Left ventricle myocardium inferior (tissue), 1 donor: ENCODE measurements around the gene CCNF. TPM values are rescaled to one million over a fixed set of nuclear protein-coding genes. Genes with fewer than 3 reads are reported as not detected.
"Not testable (repeated sequence)": the region's sequence is repeated elsewhere in the genome, so short reads cannot be mapped to it uniquely, and the experiment has no call there.

Experiments
- DNase-seq: peaks from one replicate; pipeline ENCODE4 v3.0.0-alpha.2; 2020
- H3K27ac ChIP-seq: fragments of 200-600 bp; replicated peaks from 2 replicates; pipeline ENCODE4 v1.8.0; 2021
- H3K27me3 ChIP-seq: fragments of 200-600 bp; 2 replicates; pipeline ENCODE4 v1.8.0; 2021; ENCODE audit warnings: low read depth
- H3K36me3 ChIP-seq: fragments of 200-600 bp; 2 replicates; pipeline ENCODE4 v1.8.0; 2021
- H3K4me1 ChIP-seq: fragments of 200-600 bp; 2 replicates; pipeline ENCODE4 v1.8.0; 2021
- H3K4me3 ChIP-seq: fragments of 200-600 bp; 2 replicates; pipeline ENCODE4 v1.8.0; 2021; ENCODE audit warnings: mild to moderate bottlenecking, moderate library complexity
- H3K9me3 ChIP-seq: fragments of 200-600 bp; replicated peaks from 2 replicates; pipeline ENCODE4 v1.8.0; 2021
- intact Hi-C: fragments of 100-400 bp; cut with micrococcal nuclease; formaldehyde crosslinking; loops from one replicate; pipeline ENCODE4 v1.11.0; 2022
- long read RNA-seq: library from polyadenylated mRNA; unstranded; transcript quantifications from one replicate; pipeline ENCODE4 v2.0.0, GENCODE V29; 2021
- total RNA-seq: library from RNA; stranded (reverse); fragmentation: NEBNext Ultra II Directional; extraction: Animal tissue kit (Norgen Biotek cat#: 25700); gene quantifications from one replicate; pipeline ENCODE4 v1.2.1, GENCODE V29; 2021
- TF ChIP-seq, protein P1 (sequence below): fragments of 200-600 bp; IDR thresholded peaks from 2 replicates; pipeline ENCODE4 v1.8.0; 2021; ENCODE audit warnings: antibody characterized with exemption, mild to moderate bottlenecking, borderline replicate concordance
- donor health status: DM: no; HTN: yes; CAD: no; lungs with severe emphysema.

The CCNF gene, protein sequence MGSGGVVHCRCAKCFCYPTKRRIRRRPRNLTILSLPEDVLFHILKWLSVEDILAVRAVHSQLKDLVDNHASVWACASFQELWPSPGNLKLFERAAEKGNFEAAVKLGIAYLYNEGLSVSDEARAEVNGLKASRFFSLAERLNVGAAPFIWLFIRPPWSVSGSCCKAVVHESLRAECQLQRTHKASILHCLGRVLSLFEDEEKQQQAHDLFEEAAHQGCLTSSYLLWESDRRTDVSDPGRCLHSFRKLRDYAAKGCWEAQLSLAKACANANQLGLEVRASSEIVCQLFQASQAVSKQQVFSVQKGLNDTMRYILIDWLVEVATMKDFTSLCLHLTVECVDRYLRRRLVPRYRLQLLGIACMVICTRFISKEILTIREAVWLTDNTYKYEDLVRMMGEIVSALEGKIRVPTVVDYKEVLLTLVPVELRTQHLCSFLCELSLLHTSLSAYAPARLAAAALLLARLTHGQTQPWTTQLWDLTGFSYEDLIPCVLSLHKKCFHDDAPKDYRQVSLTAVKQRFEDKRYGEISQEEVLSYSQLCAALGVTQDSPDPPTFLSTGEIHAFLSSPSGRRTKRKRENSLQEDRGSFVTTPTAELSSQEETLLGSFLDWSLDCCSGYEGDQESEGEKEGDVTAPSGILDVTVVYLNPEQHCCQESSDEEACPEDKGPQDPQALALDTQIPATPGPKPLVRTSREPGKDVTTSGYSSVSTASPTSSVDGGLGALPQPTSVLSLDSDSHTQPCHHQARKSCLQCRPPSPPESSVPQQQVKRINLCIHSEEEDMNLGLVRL
- total RNA-seq: 0.96 TPM
- long read RNA-seq, partial matches to known transcripts: 1 of 3 reads
- long read RNA-seq, other reads (novel, unspliced or antisense): 2 of 3 reads

DNA sequence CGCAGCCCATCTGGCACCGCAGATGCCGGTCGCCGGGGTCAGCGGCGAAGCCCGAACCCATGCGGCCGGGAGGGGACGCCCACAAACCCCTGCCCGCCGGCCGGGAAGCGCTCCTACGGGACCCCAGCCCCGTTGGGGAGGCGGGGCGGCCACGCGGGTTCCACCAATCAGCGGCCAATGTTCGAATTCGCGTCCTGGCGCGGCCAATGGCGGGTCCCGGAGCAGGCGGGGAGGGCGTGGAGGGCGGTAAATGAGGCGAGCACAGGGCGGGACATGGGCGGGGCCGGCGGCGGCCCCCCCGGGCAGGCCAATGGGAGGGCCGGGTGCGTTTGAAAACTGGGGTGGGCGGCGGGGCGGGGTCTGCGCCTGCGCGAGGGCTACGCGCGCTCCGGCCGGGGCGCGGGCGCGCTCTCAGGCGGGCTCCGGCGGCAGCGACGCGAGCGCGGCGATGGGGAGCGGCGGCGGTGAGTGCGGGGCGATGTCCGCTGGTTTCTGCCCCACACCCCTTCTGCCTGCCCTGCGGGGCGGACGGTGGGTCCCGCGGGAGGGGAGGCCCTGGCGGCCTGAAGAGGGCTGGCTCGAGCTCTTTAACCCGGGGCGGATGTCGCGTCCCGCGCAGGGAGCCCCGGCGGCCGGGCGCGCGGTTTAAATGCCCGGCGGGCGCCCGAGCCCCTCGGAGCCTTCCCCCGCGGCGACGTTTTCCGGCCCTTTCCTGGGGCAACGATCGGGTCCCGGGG, at the start of gene CCNF:
CCNF (plus strand) TSS at position 414 of the 737 bp plus-strand sequence; CDS start at position 449, 35 bp downstream.
- intact Hi-C loops: no loop called here
- Histone ChIP-seq H3K27me3 (no peaks in the 10 kb centered on the region), H3K27ac (peak within 1 kb of the TSS; percentile 82), H3K36me3 (peaks cover 16% of the 10 kb centered on the region), H3K9me3 (no peaks in the 10 kb centered on the region), H3K4me1 (peaks cover 23% of the 10 kb centered on the region), H3K4me3 (peak within 1 kb of the TSS; percentile 91)
- DNase-seq: peak; percentile 98
- TF ChIP-seq, protein P1, sequence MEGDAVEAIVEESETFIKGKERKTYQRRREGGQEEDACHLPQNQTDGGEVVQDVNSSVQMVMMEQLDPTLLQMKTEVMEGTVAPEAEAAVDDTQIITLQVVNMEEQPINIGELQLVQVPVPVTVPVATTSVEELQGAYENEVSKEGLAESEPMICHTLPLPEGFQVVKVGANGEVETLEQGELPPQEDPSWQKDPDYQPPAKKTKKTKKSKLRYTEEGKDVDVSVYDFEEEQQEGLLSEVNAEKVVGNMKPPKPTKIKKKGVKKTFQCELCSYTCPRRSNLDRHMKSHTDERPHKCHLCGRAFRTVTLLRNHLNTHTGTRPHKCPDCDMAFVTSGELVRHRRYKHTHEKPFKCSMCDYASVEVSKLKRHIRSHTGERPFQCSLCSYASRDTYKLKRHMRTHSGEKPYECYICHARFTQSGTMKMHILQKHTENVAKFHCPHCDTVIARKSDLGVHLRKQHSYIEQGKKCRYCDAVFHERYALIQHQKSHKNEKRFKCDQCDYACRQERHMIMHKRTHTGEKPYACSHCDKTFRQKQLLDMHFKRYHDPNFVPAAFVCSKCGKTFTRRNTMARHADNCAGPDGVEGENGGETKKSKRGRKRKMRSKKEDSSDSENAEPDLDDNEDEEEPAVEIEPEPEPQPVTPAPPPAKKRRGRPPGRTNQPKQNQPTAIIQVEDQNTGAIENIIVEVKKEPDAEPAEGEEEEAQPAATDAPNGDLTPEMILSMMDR: peak; percentile 37

DNA sequence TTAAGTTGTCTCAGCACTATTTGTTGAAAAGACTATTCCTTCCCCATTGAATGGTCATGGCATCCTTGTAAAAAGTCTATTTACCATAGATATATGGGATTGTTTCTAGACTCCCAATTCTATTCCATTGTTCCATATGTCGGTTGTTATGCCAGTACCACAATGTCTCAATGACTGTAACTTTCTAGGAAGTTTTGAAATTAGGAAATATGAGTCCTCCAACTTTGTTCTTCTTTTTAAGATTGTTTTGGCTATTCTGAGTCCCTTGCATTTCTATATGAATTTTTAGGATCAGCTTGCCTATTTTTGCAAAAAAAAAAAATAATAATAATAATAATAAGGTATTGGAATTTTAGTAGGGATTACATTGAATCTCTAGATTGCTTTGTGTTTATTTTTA, 45.7 kb upstream of the CCNF start:
- intact Hi-C loops: no loop called here
- Histone ChIP-seq H3K36me3 (no peaks in the 10 kb centered on the region), H3K9me3 (peaks cover 5% of the 10 kb centered on the region), H3K4me3 (no peak overlapping the region), H3K4me1 (no peaks in the 10 kb centered on the region), H3K27ac (no peak overlapping the region), H3K27me3 (no peaks in the 10 kb centered on the region)
- DNase-seq: no peak
- TF ChIP-seq, protein P1: no peak

DNA sequence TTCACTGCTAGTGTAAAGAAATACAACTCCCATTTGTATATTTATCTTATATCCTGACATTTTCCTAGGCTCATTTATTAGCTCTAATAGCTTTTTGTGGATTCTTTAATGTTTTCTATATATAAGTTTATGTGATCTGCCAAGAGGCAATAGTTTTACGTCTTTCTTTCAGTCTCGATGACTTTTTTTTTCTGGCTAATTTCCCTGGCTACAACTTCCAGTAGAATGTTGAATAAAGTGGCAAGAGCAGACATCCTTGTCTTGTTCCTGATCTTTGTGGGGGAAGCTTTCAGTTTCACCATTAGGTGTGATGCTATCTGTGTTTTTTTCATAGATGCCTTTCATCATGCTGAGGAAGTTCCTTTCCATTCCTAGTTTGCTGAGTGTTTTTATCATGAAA, 44.8 kb upstream of the CCNF start:
- Histone ChIP-seq H3K27me3 (no peaks in the 10 kb centered on the region), H3K4me3 (no peak overlapping the region), H3K9me3 (peaks cover 14% of the 10 kb centered on the region), H3K4me1 (no peaks in the 10 kb centered on the region), H3K36me3 (no peaks in the 10 kb centered on the region), H3K27ac (no peak overlapping the region)
- no peak for DNase-seq
- intact Hi-C loops: no loop called here
- TF ChIP-seq, protein P1: no peak

- Histone ChIP-seq H3K27me3 (no peaks in the 10 kb centered on the region), H3K36me3 (no peaks in the 10 kb centered on the region), H3K27ac (no peak overlapping the region), H3K4me1 (no peaks in the 10 kb centered on the region), H3K4me3 (no peak overlapping the region), H3K9me3 (peaks cover 17% of the 10 kb centered on the region)
- intact Hi-C loops: no loop called here
- DNase-seq: no peak
- TF ChIP-seq, protein P1: no peak
Measured at GRCh38 chr16:2385190-2385836, 43.9 kb upstream of the CCNF start.

DNA sequence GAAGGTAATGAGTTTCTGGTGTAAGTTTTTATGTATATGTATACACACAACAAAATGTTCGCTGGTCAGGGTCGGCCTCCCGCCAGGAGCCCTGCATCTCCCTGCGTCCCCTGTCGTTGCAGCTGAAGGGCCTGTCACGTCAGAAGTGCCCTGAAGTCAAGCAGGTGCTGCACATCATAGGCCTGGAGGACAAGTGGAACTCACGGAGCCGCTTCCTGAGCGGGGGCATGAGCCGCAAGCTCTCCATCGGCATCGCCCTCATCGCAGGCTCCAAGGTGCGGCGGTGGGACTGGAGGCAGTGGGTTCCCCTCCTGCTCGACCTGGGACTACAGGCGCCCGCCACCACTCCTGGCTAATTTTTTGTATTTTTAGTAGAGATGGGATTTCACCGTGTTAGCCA, 43.3 kb upstream of the CCNF start:
- H3K27ac ChIP-seq, H3K4me1 ChIP-seq, DNase-seq, H3K4me3 ChIP-seq, intact Hi-C loops, H3K27me3 ChIP-seq, H3K36me3 ChIP-seq: not testable (repeated sequence)
- peaks cover 17% of the 10 kb centered on the region for H3K9me3 ChIP-seq
